Endothelial cell of umbilical vein (primary cell): ENCODE measurements around the gene SLC39A11. TPM values are rescaled to one million over a fixed set of nuclear protein-coding genes. Genes with fewer than 3 reads are reported as not detected.
A peak's percentile ranks its signal among the peaks of the same experiment; 100 is the strongest.

Experiments used
- BruUV-seq: library from RNA; stranded (reverse); fragments of 400-500 nt; replicated peaks from 2 replicates; lab custom pipeline; 2021; lab: Mats Ljungman, UMichigan
- CTCF ChIA-PET: fragments of 300-600, 350-600 bp; sonication (Branson Sonifier 250); formaldehyde crosslinking; loops from one replicate; lab custom pipeline; 2021; ENCODE audit warnings: antibody characterized with exemption, inconsistent platforms; lab: Charles Lee
- POLR2A ChIA-PET: fragments of 300-600, 350-600 bp; sonication (Branson Sonifier 250); formaldehyde crosslinking; loops from one replicate; lab custom pipeline; 2021; ENCODE audit warnings: antibody characterized with exemption, inconsistent platforms; lab: Charles Lee
- DNase-seq: peaks from one replicate; pipeline ENCODE4 v3.0.0-alpha.2; 2011; ENCODE audit warnings: low read depth, low spot score
- FAIRE-seq: peaks from 2 replicates; lab custom pipeline; 2011; peaks lifted over from hg19 to GRCh38; lab: Jason Lieb, UNC
- H2AFZ ChIP-seq: 2 replicates; pipeline ENCODE4 v1.6.0; 2012; ENCODE audit warnings: low read depth, low read length, control low read depth, inconsistent platforms
- H3K27ac ChIP-seq: 2 replicates; pipeline ENCODE4 v1.5.1; 2011; ENCODE audit warnings: low read depth, mild to moderate bottlenecking, control low read depth, low read length, moderate library complexity; ENCODE audit not compliant: insufficient read depth
- H3K27me3 ChIP-seq, 2 experiments: 2 replicates each; pipeline versions ENCODE4 v1.6.0 to v1.6.1; 2011; ENCODE audit warnings: low read length in 2 of 2, mixed read lengths in 1 of 2; ENCODE audit not compliant: control insufficient read depth in 2 of 2, insufficient read depth in 2 of 2
- H3K36me3 ChIP-seq, 2 experiments: 2 replicates in 1 of 2; 3 replicates in 1 of 2; pipeline ENCODE4 v1.5.1; 2011; ENCODE audit warnings: low read length in 2 of 2, mild to moderate bottlenecking in 1 of 2, moderate library complexity in 1 of 2; ENCODE audit not compliant: control insufficient read depth in 2 of 2, insufficient read depth in 2 of 2; ENCODE audit errors: extremely low read depth in 1 of 2
- H3K4me1 ChIP-seq: 3 replicates; pipeline ENCODE4 v1.5.1; 2011; ENCODE audit warnings: mild to moderate bottlenecking, low read length; ENCODE audit not compliant: control insufficient read depth, insufficient read depth; ENCODE audit errors: extremely low read depth
- H3K4me2 ChIP-seq: 2 replicates; pipeline ENCODE4 v1.6.1; 2011; ENCODE audit warnings: low read length, control low read depth, mixed read lengths; ENCODE audit not compliant: insufficient read depth
- H3K4me3 ChIP-seq, 3 experiments: fragments of 200-600 bp in 1 of 3; sonication (generic), shearing (Covaris generic) in 1 of 3; replicated peaks in 1 of 3; 2 replicates each; pipeline ENCODE4 v1.5.1; 2011 to 2016; ENCODE audit warnings: control low read depth in 3 of 3, low read length in 3 of 3, mild to moderate bottlenecking in 2 of 3, inconsistent platforms in 1 of 3, low read depth in 1 of 3, moderate library complexity in 1 of 3; ENCODE audit not compliant: insufficient read depth in 1 of 3
- H3K79me2 ChIP-seq: 2 replicates; pipeline ENCODE4 v1.6.0; 2012; ENCODE audit warnings: low read length, inconsistent platforms; ENCODE audit not compliant: control insufficient read depth, insufficient read depth
- H3K9ac ChIP-seq: replicated peaks from 2 replicates; pipeline ENCODE3; 2011; ENCODE audit warnings: low read length, control low read depth; ENCODE audit not compliant: insufficient read depth; ENCODE audit errors: extremely low read depth
- H3K9me1 ChIP-seq: replicated peaks from 3 replicates; pipeline ENCODE4 v1.6.0; 2011; ENCODE audit warnings: mild to moderate bottlenecking, low read length; ENCODE audit not compliant: control insufficient read depth, insufficient read depth; ENCODE audit errors: extremely low read depth
- H3K9me3 ChIP-seq: replicated peaks from 2 replicates; pipeline ENCODE4 v1.5.1; 2012; ENCODE audit warnings: low read length, inconsistent platforms; ENCODE audit not compliant: control insufficient read depth, insufficient read depth
- H4K20me1 ChIP-seq: replicated peaks from 2 replicates; pipeline ENCODE3; 2011; ENCODE audit warnings: mild to moderate bottlenecking, low read length; ENCODE audit not compliant: control insufficient read depth, insufficient read depth; ENCODE audit errors: extremely low read depth
- EZH2 ChIP-seq: IDR thresholded peaks from 2 replicates; pipeline ENCODE4 v1.6.1; 2012; ENCODE audit warnings: borderline replicate concordance, low read depth, mild to moderate bottlenecking, moderate library complexity, low read length, inconsistent platforms; ENCODE audit not compliant: severe bottlenecking
- FOS ChIP-seq: IDR thresholded peaks from 2 replicates; pipeline ENCODE4 v1.6.1; 2011; ENCODE audit warnings: mild to moderate bottlenecking, low read length, moderate library complexity, borderline replicate concordance; ENCODE audit not compliant: insufficient read depth
- GATA2 ChIP-seq: IDR thresholded peaks from 2 replicates; pipeline ENCODE4 v1.7.0; 2011; ENCODE audit warnings: low read depth, mild to moderate bottlenecking, moderate library complexity, mixed read lengths, low read length; ENCODE audit not compliant: insufficient read length, insufficient read depth
- JUN ChIP-seq: IDR thresholded peaks from 2 replicates; pipeline ENCODE4 v1.6.1; 2011; ENCODE audit warnings: borderline replicate concordance, low read depth; ENCODE audit not compliant: insufficient read length, insufficient read depth
- MYC ChIP-seq: IDR thresholded peaks from one replicate; pipeline ENCODE4 v1.6.1; 2011; ENCODE audit warnings: mild to moderate bottlenecking, low read depth, low read length
- POLR2A ChIP-seq: IDR thresholded peaks from 2 replicates; pipeline ENCODE4 v1.6.1; 2012; ENCODE audit warnings: low read depth, mild to moderate bottlenecking, control low read depth, low read length
- POLR2AphosphoS5 ChIP-seq: IDR thresholded peaks from 2 replicates; pipeline ENCODE4 v1.6.1; 2012; ENCODE audit warnings: low read depth, mild to moderate bottlenecking, control low read depth, low read length, moderate library complexity; ENCODE audit not compliant: insufficient read depth
- dilution Hi-C: fragments of 300-500 bp; cut with MboI; formaldehyde crosslinking; loops from one replicate; pipeline ENCODE4 v1.15.0; 2019; ENCODE audit warnings: low sequenced_read_pairs; ENCODE audit not compliant: extremely low pct_ligation_motif_present
- intact Hi-C: fragments of 100-400 bp; cut with micrococcal nuclease; formaldehyde crosslinking; loops from one replicate; pipeline ENCODE4 v1.10.0; 2022
- polyA plus RNA-seq, 4 experiments: library from polyadenylated mRNA; depleted of rRNA in 3 of 4; stranded (reverse) in 3 of 4; unstranded in 1 of 4; fragments of >200 nt; gene quantifications; 2 replicates each; pipeline versions ENCODE4 v1.2.1 to v1.2.3, GENCODE V29; 2011 to 2012; ENCODE audit warnings: missing spikeins in 1 of 4
- total RNA-seq: library from RNA; stranded (reverse); gene quantifications from 2 replicates; pipeline ENCODE4 v1.2.3, GENCODE V29; 2021
- TF ChIP-seq, protein P1 (sequence below), 2 donors: IDR thresholded peaks; 1 replicate in 1 of 2; 2 replicates in 1 of 2; pipeline ENCODE4 v1.5.1; 2011; ENCODE audit warnings: low read length in 2 of 2, mild to moderate bottlenecking in 2 of 2, moderate library complexity in 2 of 2, control low read depth in 1 of 2, inconsistent platforms in 1 of 2, low read depth in 1 of 2; ENCODE audit not compliant: insufficient read depth in 1 of 2; ENCODE audit errors: extremely low read depth in 1 of 2
- TF ChIP-seq, protein P2 (sequence below): IDR thresholded peaks from 2 replicates; pipeline ENCODE4 v1.6.1; 2011; ENCODE audit not compliant: insufficient read depth, insufficient read length

The SLC39A11 gene
- total and polyA plus RNA-seq, 2 donors (not counting 3 experiments of a cell fraction or from before 2014, with no cell fraction given): 8.1 to 11.9 TPM

DNA sequence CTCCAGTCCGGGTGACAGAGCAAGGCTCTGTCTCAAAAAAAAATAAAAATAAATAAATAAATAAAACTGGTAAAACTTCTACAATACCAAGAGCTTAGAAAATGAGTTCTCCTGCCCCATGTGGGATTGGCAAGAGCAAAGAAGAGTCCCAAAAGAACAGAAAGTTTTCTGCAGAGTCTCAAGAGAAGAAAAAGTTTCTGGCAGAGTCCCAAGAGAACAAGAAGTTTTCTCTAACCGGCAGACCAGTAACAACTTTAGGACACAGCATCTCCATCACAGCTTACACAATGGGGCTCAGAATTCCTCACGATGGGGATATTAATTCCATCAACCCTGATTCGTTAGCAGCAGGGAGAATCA is 1.1 kb downstream of the SLC39A11 start:
- BruUV-seq: no TSS peak
- no peaks in the 10 kb centered on the region for H3K36me3 ChIP-seq
- H3K27ac ChIP-seq: no peak overlapping the region
- H3K79me2 ChIP-seq: no peaks in the 10 kb centered on the region
- H3K4me1 ChIP-seq: peaks cover 9% of the 10 kb centered on the region
- no peak overlapping the region for H3K4me3 ChIP-seq
- H3K27me3 ChIP-seq: no peaks in the 10 kb centered on the region
- H3K4me2 ChIP-seq: peak overlapping the region; percentile 63
- no peak overlapping the region for H3K9ac ChIP-seq
- peak overlapping the region; percentile 90 for H2AFZ ChIP-seq
- dilution Hi-C loops (no loop called here), intact Hi-C loops (loop anchor here (5.0 kb wide), 2 partner anchors 141 to 364 kb away; a partner anchor contains a TSS)
- no peaks in the 10 kb centered on the region for H3K9me1 ChIP-seq
- no peaks in the 10 kb centered on the region for H3K9me3 ChIP-seq
- no peak for DNase-seq
- ChIA-PET POLR2A (no interaction called here), CTCF (interaction anchor here (1.7 to 3.0 kb wide), 2 partner anchors 105 to 364 kb away, joined by 6 to 13 read pairs; no protein-coding TSS in a partner anchor)
- FAIRE-seq: peak; percentile 50
- TF ChIP-seq, protein P1, sequence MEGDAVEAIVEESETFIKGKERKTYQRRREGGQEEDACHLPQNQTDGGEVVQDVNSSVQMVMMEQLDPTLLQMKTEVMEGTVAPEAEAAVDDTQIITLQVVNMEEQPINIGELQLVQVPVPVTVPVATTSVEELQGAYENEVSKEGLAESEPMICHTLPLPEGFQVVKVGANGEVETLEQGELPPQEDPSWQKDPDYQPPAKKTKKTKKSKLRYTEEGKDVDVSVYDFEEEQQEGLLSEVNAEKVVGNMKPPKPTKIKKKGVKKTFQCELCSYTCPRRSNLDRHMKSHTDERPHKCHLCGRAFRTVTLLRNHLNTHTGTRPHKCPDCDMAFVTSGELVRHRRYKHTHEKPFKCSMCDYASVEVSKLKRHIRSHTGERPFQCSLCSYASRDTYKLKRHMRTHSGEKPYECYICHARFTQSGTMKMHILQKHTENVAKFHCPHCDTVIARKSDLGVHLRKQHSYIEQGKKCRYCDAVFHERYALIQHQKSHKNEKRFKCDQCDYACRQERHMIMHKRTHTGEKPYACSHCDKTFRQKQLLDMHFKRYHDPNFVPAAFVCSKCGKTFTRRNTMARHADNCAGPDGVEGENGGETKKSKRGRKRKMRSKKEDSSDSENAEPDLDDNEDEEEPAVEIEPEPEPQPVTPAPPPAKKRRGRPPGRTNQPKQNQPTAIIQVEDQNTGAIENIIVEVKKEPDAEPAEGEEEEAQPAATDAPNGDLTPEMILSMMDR (IDR thresholded peaks at IDR 0.05; ENCODE audit: extremely low read depth in 1 of 2, insufficient read depth in 1 of 2, low read depth in 1 of 2, low read length in 2 of 2): no peak
- H4K20me1 ChIP-seq: no peaks in the 10 kb centered on the region

DNA sequence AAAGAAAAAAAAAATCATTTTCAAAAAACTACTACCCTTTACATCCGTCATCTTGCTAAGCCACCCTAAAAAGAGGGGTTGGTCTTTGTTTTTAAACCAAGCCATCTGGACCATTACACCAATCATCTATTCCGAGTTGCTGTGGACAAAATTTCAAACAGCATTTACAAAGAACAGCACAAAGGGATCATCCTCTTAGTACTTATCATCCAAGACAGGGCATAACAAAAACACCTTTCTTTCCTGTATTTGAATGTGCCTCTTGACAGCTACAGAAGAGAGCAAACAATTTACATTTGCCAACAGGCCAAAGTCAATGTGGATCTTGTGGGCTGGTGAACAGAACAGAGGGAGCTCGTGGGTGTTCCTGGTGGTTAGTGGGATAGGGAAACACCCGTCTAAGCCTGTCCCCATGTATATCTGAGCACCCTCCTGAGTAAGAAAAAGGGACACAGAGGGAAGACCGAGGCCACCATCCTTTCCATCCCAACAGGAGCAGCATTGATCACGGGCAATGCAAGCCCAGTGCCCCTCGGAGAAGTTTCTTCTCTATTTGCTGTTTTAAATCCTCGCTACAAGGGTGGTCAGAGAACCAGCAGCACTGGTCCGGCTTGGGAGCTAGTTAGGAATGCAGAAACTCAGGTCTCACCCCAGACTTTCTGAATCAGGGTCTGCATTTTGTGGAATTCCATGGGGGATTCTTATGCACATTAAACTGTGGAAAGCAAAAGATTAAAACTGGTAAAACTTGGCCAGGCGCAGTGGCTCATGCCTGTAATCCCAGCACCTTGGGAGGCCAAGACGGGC is 1.9 kb downstream of the SLC39A11 start:
- Histone ChIP-seq H3K36me3 (no peaks in the 10 kb centered on the region), H3K27ac (no peak overlapping the region), H3K9me1 (no peaks in the 10 kb centered on the region), H3K79me2 (no peaks in the 10 kb centered on the region), H2AFZ (no peak overlapping the region), H3K4me1 (peaks cover 9% of the 10 kb centered on the region), H3K4me2 (no peak overlapping the region), H4K20me1 (no peaks in the 10 kb centered on the region), H3K4me3 (no peak overlapping the region), H3K9me3 (no peaks in the 10 kb centered on the region), H3K27me3 (no peaks in the 10 kb centered on the region), H3K9ac (no peak overlapping the region)
- POLR2A ChIA-PET: no interaction called here
- no peak for DNase-seq
- CTCF ChIA-PET: interaction anchor here (3.0 kb wide), 1 partner anchor 104 kb away, joined by 13 read pairs; no protein-coding TSS in a partner anchor
- dilution Hi-C loops: no loop called here
- no peak for FAIRE-seq
- BruUV-seq: no TSS peak
- TF ChIP-seq FOS (no peak), JUN (no peak), GATA2 (no peak), POLR2AphosphoS5 (no peak), EZH2 (no peak), POLR2A (no peak), MYC (no peak)
- TF ChIP-seq, protein P2, sequence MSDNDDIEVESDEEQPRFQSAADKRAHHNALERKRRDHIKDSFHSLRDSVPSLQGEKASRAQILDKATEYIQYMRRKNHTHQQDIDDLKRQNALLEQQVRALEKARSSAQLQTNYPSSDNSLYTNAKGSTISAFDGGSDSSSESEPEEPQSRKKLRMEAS: no peak
- TF ChIP-seq, protein P1 (IDR thresholded peaks at IDR 0.05; ENCODE audit: extremely low read depth in 1 of 2, insufficient read depth in 1 of 2, low read depth in 1 of 2, low read length in 2 of 2): no peak
- intact Hi-C loops: loop anchor here (5.0 kb wide), 2 partner anchors 142 to 363 kb away; a partner anchor contains a TSS
